HUES6 (cell line): ENCODE data around the gene WWOX.

Experiments used
- H3K27ac ChIP-seq: 2 replicates; pipeline ENCODE4 v1.7.0; 2013; ENCODE audit warnings: low read depth, mild to moderate bottlenecking, low read length, inconsistent platforms
- H3K27me3 ChIP-seq: 2 replicates; pipeline ENCODE4 v1.6.1; 2013; ENCODE audit warnings: low read length; ENCODE audit not compliant: control insufficient read depth, insufficient read depth
- H3K36me3 ChIP-seq: 2 replicates; pipeline ENCODE4 v1.6.1; 2013; ENCODE audit warnings: low read length; ENCODE audit not compliant: control insufficient read depth, insufficient read depth
- H3K4me1 ChIP-seq: 2 replicates; pipeline ENCODE4 v1.6.1; 2013; ENCODE audit warnings: low read length; ENCODE audit not compliant: control insufficient read depth, insufficient read depth
- H3K4me3 ChIP-seq: 2 replicates; pipeline ENCODE4 v1.5.1; 2013; ENCODE audit warnings: low read depth, low read length
- H3K9ac ChIP-seq: one replicate; pipeline ENCODE4 v1.6.1; 2013; ENCODE audit warnings: mild to moderate bottlenecking, low read length
- H3K9me3 ChIP-seq: 2 replicates; pipeline ENCODE4 v1.6.1; 2013; ENCODE audit warnings: low read depth, low read length; ENCODE audit not compliant: control insufficient read depth, insufficient read depth

WWOX gene

DNA sequence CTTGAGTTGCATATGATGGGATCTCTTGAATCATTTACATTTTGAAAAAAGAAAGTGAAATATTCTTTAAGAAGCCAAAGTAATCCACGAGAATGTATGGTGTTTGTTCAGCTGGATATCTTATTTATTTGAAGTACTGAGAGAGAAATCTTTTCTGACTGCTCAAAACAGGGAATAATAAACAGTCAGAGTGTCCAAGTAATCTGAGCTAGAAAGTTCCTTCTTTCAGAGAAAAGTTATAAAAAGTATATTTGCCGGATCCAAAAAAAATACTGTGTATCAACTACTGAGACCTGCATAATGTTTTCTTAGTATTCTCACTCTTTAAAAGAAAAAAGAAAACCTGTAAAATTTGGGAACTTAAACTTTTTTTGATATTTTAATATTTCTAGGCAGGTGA, 350.8 kb downstream of the WWOX start:
- H3K4me1 ChIP-seq = peaks cover 21% of the 10 kb centered on the region
- H3K27ac ChIP-seq = no peak overlapping the region
- H3K4me3 ChIP-seq = no peak overlapping the region
- H3K27me3 ChIP-seq = no peaks in the 10 kb centered on the region
- H3K9ac ChIP-seq = no peak overlapping the region
- H3K9me3 ChIP-seq = no peaks in the 10 kb centered on the region
- H3K36me3 ChIP-seq = no peaks in the 10 kb centered on the region

- Histone ChIP-seq H3K9ac (no peak overlapping the region), H3K36me3 (no peaks in the 10 kb centered on the region), H3K4me1 (peaks cover 16% of the 10 kb centered on the region), H3K4me3 (no peak overlapping the region), H3K27me3 (no peaks in the 10 kb centered on the region), H3K27ac (no peak overlapping the region), H3K9me3 (no peaks in the 10 kb centered on the region)
These were observed 352.6 kb downstream of the WWOX start for GRCh38 chr16:78452025-78452555.

GRCh38 chr16:78455861-78456260, 356.4 kb downstream of the WWOX start:
- H3K27me3 ChIP-seq = no peaks in the 10 kb centered on the region
- no peaks in the 10 kb centered on the region for H3K36me3 ChIP-seq
- no peak overlapping the region for H3K27ac ChIP-seq
- no peak overlapping the region for H3K9ac ChIP-seq
- H3K9me3 ChIP-seq = no peaks in the 10 kb centered on the region
- no peaks in the 10 kb centered on the region; the same call in 1 of the 2 replicates for H3K4me1 ChIP-seq
- H3K4me3 ChIP-seq = no peak overlapping the region

GRCh38 chr16:78458588-78458987, 359.1 kb downstream of the WWOX start:
- Histone ChIP-seq H3K36me3 (no peaks in the 10 kb centered on the region), H3K27ac (no peak overlapping the region), H3K9ac (no peak overlapping the region), H3K4me1 (peaks cover 3% of the 10 kb centered on the region), H3K4me3 (no peak overlapping the region), H3K9me3 (no peaks in the 10 kb centered on the region), H3K27me3 (no peaks in the 10 kb centered on the region)

DNA sequence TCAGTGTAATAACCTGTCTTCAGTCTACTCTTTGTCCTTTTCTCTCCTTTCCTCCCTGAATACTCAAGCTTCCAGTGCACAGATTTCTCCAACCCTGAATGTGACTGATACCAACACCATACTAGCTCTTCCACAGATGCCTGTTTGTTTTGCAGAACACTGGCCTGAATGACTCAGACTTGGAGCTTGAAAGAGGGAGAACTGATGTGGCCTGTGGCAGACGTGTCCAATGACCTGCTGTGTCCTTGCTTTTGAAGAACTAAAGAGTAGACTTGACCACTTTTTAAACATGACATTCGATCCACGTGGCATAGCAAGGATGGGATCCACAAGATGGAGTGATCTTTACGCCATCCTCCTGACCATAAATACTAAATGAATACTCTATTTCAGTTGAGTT, 361.0 kb downstream of the WWOX start:
- Histone ChIP-seq H3K27ac (no peak overlapping the region), H3K4me3 (no peak overlapping the region), H3K27me3 (no peaks in the 10 kb centered on the region), H3K4me1 (peaks cover 3% of the 10 kb centered on the region), H3K9me3 (peaks cover 11% of the 10 kb centered on the region; the same call in 1 of the 2 replicates), H3K9ac (no peak overlapping the region), H3K36me3 (no peaks in the 10 kb centered on the region)

- Histone ChIP-seq H3K27ac (no peak overlapping the region), H3K9ac (no peak overlapping the region), H3K9me3 (peaks cover 11% of the 10 kb centered on the region; the same call in 1 of the 2 replicates), H3K27me3 (no peaks in the 10 kb centered on the region), H3K4me1 (peaks cover 3% of the 10 kb centered on the region; the same call in 1 of the 2 replicates), H3K4me3 (no peak overlapping the region), H3K36me3 (no peaks in the 10 kb centered on the region)
These were observed 361.6 kb downstream of the WWOX start for GRCh38 chr16:78461087-78461486.

DNA sequence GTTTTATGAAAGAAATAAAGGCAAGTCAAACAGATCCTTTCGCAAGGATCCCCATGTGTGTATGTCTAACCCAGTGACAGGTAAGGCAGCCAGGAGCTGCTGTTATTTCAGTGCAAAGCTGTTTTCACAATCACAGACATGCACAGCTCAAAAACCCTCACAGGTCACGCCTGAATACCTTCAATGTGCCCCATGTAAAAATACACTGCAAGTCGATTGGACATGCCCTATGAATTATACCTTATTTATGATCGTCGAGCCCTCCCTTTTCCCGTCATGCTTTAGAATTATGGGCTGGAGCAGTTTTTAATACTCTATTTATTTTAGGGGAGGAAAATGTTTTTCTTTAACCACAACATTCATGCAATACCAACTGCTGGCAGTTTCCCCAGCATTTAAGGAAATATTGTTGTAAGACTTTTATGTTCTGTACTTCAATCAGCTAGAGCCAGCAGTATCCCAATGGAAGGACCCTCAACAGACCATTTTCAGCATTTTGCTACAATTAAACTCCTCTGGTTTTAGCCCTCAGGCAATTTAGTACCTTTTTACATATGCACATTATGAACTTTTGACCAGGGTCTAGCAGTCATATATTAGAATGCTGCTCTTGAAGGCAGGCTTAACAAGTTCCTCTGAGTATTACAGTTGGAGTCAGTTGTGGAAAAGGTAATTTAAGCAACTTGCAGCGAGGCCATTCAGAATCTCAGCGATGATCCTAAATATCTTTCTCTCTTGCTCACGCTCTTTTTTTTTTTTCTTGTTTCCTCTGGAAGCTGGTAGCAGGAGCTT, 362.2 kb downstream of the WWOX start:
- no peak overlapping the region for H3K4me3 ChIP-seq
- H3K27ac ChIP-seq = no peak overlapping the region
- peaks cover 3% of the 10 kb centered on the region; the same call in 1 of the 2 replicates for H3K4me1 ChIP-seq
- no peak overlapping the region for H3K9ac ChIP-seq
- H3K36me3 ChIP-seq = no peaks in the 10 kb centered on the region
- no peaks in the 10 kb centered on the region for H3K27me3 ChIP-seq
- H3K9me3 ChIP-seq = peaks cover 11% of the 10 kb centered on the region; the same call in 1 of the 2 replicates

- Histone ChIP-seq H3K36me3 (no peaks in the 10 kb centered on the region), H3K4me1 (peaks cover 3% of the 10 kb centered on the region; the same call in 1 of the 2 replicates), H3K4me3 (no peak overlapping the region), H3K9me3 (peaks cover 11% of the 10 kb centered on the region; the same call in 1 of the 2 replicates), H3K9ac (no peak overlapping the region), H3K27ac (no peak overlapping the region), H3K27me3 (no peaks in the 10 kb centered on the region)
These were observed 363.1 kb downstream of the WWOX start for GRCh38 chr16:78462288-78463208.

- H3K9ac ChIP-seq = no peak overlapping the region
These were observed 364.1 kb downstream of the WWOX start for GRCh38 chr16:78463591-78463990.

GRCh38 chr16:78464833-78465232, 365.4 kb downstream of the WWOX start:
- H3K9ac ChIP-seq = no peak overlapping the region
- H3K9me3 ChIP-seq = peaks cover 11% of the 10 kb centered on the region; the same call in 1 of the 2 replicates
- no peaks in the 10 kb centered on the region for H3K27me3 ChIP-seq
- peaks cover 3% of the 10 kb centered on the region; the same call in 1 of the 2 replicates for H3K4me1 ChIP-seq
- no peak overlapping the region for H3K4me3 ChIP-seq
- H3K27ac ChIP-seq = no peak overlapping the region
- no peaks in the 10 kb centered on the region for H3K36me3 ChIP-seq

More at GRCh38 chr16:78463591-78463990, 364.1 kb downstream of the WWOX start:
- Histone ChIP-seq H3K27me3 (no peaks in the 10 kb centered on the region), H3K4me1 (peaks cover 3% of the 10 kb centered on the region; the same call in 1 of the 2 replicates), H3K27ac (no peak overlapping the region), H3K9me3 (peaks cover 11% of the 10 kb centered on the region; the same call in 1 of the 2 replicates), H3K4me3 (no peak overlapping the region), H3K36me3 (no peaks in the 10 kb centered on the region)
